Measurements from ENCODE around the gene LMO1. TPM values are rescaled to one million over a fixed set of nuclear protein-coding genes. Genes with fewer than 3 reads are reported as not detected.

Gene LMO1
- total and polyA plus RNA-seq, 7 donors, result 0.74 to 9.3 (median 3.2) TPM

DNA sequence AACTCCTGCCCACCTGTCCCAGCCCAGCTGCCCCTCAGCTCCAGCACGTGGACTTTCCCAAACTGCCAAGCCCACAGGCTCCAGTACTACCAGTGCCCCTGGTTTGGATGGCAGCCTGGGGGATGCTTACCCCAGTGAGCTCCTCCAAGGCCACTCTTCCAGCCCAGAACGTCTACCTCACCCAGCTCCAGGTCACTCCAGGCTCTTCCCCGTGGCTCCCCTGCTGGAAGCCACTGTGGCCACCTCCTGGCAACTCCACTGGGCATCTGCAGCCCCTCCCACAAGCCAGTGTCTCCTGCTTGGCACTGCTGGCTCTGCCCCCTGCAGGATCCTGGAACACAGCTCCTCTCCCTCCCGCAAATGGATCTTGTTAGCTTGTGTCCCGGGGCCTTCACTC lies 29.3 kb downstream of the LMO1 start:
- WGBS, 3 donors, result 28 to 42% (median 33%) methylated on average over 5 of the region's 5 CpGs
- Histone ChIP-seq H3K27ac (no peak overlapping the region), H3K4me1 (no peaks in the 10 kb centered on the region), H3K9me3 (no peaks in the 10 kb centered on the region), H3K36me3 (ENCODE audit: insufficient read depth in 1 of 2, low read depth in 1 of 2) (no peaks in the 10 kb centered on the region), H3K27me3 (ENCODE audit: insufficient read depth in 3 of 3, low read length in 2 of 3) (no peaks in the 10 kb centered on the region), H3K4me3 (no peak overlapping the region)
- intact Hi-C loops (cut with DNase I), result no loop called here
- peak; percentile 34 to 84 (median 74) for ATAC-seq
- TF ChIP-seq, protein P1, sequence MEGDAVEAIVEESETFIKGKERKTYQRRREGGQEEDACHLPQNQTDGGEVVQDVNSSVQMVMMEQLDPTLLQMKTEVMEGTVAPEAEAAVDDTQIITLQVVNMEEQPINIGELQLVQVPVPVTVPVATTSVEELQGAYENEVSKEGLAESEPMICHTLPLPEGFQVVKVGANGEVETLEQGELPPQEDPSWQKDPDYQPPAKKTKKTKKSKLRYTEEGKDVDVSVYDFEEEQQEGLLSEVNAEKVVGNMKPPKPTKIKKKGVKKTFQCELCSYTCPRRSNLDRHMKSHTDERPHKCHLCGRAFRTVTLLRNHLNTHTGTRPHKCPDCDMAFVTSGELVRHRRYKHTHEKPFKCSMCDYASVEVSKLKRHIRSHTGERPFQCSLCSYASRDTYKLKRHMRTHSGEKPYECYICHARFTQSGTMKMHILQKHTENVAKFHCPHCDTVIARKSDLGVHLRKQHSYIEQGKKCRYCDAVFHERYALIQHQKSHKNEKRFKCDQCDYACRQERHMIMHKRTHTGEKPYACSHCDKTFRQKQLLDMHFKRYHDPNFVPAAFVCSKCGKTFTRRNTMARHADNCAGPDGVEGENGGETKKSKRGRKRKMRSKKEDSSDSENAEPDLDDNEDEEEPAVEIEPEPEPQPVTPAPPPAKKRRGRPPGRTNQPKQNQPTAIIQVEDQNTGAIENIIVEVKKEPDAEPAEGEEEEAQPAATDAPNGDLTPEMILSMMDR (IDR thresholded peaks at IDR 0.05), result no peak
- DNase-seq, result no peak

DNA sequence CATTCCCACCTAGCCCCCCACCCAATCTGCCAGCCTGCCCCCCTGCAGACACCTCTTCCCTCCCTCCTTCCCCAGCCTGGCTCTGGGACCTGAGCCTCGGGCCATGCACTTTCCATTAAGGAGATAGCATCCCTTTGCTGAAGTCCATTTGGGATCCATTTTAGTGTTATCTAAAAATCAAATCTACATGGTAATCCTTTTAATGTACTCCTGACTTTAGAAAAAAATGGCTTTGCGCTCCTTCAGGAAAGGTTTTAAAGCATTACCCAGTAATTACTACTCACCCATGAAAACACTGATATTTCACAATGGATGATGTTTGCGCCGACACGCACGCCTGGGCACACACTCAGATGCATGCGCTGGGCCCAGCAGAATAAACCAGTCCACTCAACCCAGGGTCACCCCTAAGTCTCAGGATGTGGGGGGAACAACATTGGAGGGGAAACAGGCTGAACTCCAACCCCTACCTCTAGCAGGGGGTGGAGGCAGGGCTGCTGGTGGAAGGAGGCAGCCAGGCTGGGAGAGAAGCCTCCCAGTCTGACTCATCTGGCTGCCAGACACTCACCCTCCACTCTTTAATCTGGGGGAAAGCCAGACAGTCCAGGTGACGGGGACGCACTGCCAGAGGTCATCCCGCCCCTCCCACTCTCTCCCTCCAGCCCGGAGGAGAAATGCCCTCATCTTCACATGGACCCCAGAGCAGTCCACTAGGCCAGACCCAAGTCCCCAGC lies 29.8 kb downstream of the LMO1 start:
- DNase-seq (peak in 1 of 2 donors; percentile 65), ATAC-seq (peak; percentile 85 to 96 (median 87))
- H3K4me1 ChIP-seq, result no peaks in the 10 kb centered on the region
- H3K27me3 ChIP-seq (ENCODE audit: insufficient read depth in 3 of 3, low read length in 2 of 3), result no peaks in the 10 kb centered on the region
- TF ChIP-seq, protein P1 (IDR thresholded peaks at IDR 0.05), result no peak
- WGBS, 3 donors, result 67 to 77% (median 74%) methylated on average over 9 to 11 of the region's 11 CpGs
- no peaks in the 10 kb centered on the region for H3K9me3 ChIP-seq
- H3K4me3 ChIP-seq, result no peak overlapping the region
- H3K27ac ChIP-seq, result no peak overlapping the region
- intact Hi-C loops (cut with DNase I), result no loop called here
- H3K36me3 ChIP-seq (ENCODE audit: insufficient read depth in 1 of 2, low read depth in 1 of 2), result no peaks in the 10 kb centered on the region

DNA sequence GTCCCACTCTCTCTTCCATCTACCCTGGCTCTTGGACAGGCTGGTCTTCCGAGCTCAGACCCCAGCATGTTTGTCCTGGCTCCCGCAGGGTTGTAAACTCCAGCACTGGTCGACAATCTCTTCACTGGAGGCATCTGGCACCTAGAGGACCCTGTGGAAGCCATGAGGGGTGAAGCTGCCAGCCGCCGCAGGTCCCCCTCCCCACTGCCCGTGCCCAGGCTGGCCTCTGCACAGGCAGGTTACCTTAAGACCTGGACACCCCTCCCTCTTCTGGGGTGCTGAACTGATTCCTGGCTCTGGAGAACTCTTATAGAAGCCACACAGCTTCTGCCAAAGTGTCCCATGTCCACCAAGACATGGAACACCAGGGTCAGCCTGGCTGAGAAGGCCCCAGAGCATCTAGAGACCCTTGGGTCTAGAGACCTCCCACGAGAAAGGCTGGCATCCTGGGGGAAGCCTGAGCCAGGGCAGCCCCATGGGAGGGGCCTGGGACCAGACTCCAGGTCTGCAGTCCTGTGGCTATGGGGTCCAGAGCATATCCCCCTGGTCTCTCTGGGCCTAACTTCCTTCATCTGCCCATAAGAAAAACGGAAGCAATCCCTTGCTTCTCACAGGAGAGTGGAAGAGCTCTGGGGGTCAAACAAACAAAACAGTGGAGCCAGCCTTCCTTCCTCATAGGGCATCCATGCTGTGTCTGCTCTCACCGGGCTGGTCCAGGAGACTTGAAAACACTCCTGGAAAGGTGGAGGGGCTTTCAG lies 30.6 kb downstream of the LMO1 start:
- H3K4me1 ChIP-seq, result no peaks in the 10 kb centered on the region
- 73 to 78% (median 74%) methylated on average over 9 of the region's 9 CpGs for WGBS, 3 donors
- intact Hi-C loops (cut with DNase I), result no loop called here

DNA sequence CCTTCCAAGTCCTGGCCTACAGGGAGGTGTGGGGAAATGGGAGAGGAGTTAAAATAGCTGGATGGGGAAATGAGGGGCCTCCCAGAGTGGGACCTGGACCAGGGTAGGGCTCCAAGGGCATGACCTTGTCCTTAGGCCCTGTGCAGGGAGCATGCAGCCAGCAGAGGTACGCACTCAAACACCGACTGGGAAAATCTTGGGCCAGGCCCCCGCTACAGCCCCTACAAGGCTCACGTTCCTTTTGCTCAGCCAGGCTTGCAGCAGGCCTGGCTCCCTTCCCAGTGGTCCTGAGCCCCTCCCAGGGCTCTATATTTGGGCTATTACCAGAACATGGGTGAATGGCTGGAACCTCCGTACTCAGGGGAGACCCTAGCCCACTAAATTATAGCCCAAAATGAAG lies 31.3 kb downstream of the LMO1 start:
- Histone ChIP-seq H3K4me3 (no peak overlapping the region), H3K27me3 (ENCODE audit: insufficient read depth in 3 of 3, low read length in 2 of 3) (no peaks in the 10 kb centered on the region), H3K36me3 (ENCODE audit: insufficient read depth in 1 of 2, low read depth in 1 of 2) (no peaks in the 10 kb centered on the region), H3K27ac (no peak overlapping the region), H3K9me3 (no peaks in the 10 kb centered on the region), H3K4me1 (no peaks in the 10 kb centered on the region)
- TF ChIP-seq, protein P1 (IDR thresholded peaks at IDR 0.05), result no peak
- 83 to 89% (median 88%) methylated on average over 5 of the region's 5 CpGs for WGBS, 3 donors
- DNase-seq, result no peak
- intact Hi-C loops (cut with DNase I), result no loop called here
- ATAC-seq, result no peak

More for the DNA sequence above, 30.6 kb downstream of the LMO1 start:
- TF ChIP-seq, protein P1 (IDR thresholded peaks at IDR 0.05), result no peak
- Histone ChIP-seq H3K27me3 (ENCODE audit: insufficient read depth in 3 of 3, low read length in 2 of 3) (no peaks in the 10 kb centered on the region), H3K9me3 (no peaks in the 10 kb centered on the region), H3K36me3 (ENCODE audit: insufficient read depth in 1 of 2, low read depth in 1 of 2) (no peaks in the 10 kb centered on the region), H3K4me3 (no peak overlapping the region), H3K27ac (no peak overlapping the region)
- DNase-seq (no peak), ATAC-seq (no peak)
